ENCODE measurements around the gene MSTO1.
"Not testable (repeated sequence)": the region's sequence is repeated elsewhere in the genome, so short reads cannot be mapped to it uniquely, and the experiment has no call there.

DNA sequence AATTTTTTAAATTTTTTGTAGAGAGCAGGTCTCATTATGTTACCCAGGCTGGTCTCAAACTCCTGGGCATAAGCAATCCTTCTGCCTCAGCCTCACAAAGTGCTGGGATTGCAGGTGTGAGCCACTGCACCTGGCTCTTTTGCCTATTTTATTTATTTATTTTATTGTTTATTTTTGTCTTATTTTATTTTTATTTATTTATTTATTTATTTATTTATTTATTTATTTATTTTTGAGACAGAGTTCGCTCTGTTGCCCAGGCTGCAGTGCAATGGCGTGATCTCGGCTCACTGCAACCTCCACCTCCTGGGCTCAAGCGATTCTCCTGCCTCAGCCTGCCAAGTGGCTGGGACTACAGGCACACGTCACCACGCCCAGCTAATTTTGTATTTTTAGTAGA is 34.4 kb upstream of the MSTO1 start:
- not testable (repeated sequence) for TF ChIP-seq ZNF274 (IDR thresholded peaks at IDR 0.05; ENCODE audit: low read depth, low read length); YY1 (IDR thresholded peaks at IDR 0.05; ENCODE audit: insufficient read depth, insufficient read length); SUZ12 (IDR thresholded peaks at IDR 0.05; ENCODE audit: extremely low read depth, insufficient read depth, insufficient read length)
